AG09309 (cell line): ENCODE measurements around the gene CEP43.

Experiments
- DNase-seq: peaks from one replicate; pipeline ENCODE4 v3.0.0-alpha.2; 2010; ENCODE audit warnings: low read depth
- H3K4me3 ChIP-seq: 2 replicates; pipeline ENCODE4 v1.5.1; 2011; ENCODE audit warnings: mild to moderate bottlenecking, low read depth, low read length, moderate library complexity; ENCODE audit not compliant: control insufficient read depth
- CTCF ChIP-seq: IDR thresholded peaks from 2 replicates; pipeline ENCODE4 v1.5.1; 2011; ENCODE audit warnings: mild to moderate bottlenecking, low read depth, low read length, inconsistent platforms; ENCODE audit not compliant: insufficient read depth, control insufficient read depth; ENCODE audit errors: missing control alignments

The CEP43 gene

GRCh38 chr6:167027308-167027707 is 28.1 kb downstream of the CEP43 start:
- TF ChIP-seq CTCF, result no peak
- no peak for DNase-seq
- H3K4me3 ChIP-seq, result no peak overlapping the region

- TF ChIP-seq CTCF, result no peak
- H3K4me3 ChIP-seq, result no peak overlapping the region
- DNase-seq, result no peak
These were observed 28.6 kb downstream of the CEP43 start for GRCh38 chr6:167027772-167028171.

GRCh38 chr6:167030222-167031072 is 31.2 kb downstream of the CEP43 start:
- TF ChIP-seq CTCF, result no peak
- DNase-seq, result no peak
- no peak overlapping the region for H3K4me3 ChIP-seq

GRCh38 chr6:167031082-167031709 is 32.0 kb downstream of the CEP43 start:
- H3K4me3 ChIP-seq, result no peak overlapping the region
- DNase-seq, result no peak
- TF ChIP-seq CTCF, result no peak

- no peak overlapping the region for H3K4me3 ChIP-seq
- TF ChIP-seq CTCF, result no peak
- no peak for DNase-seq
These were observed 34.9 kb downstream of the CEP43 start for GRCh38 chr6:167034056-167034455.

GRCh38 chr6:167037762-167038161 is 38.6 kb downstream of the CEP43 start:
- DNase-seq, result no peak
- TF ChIP-seq CTCF, result no peak
- no peak overlapping the region for H3K4me3 ChIP-seq

- peak; percentile 42 for DNase-seq
- TF ChIP-seq CTCF, result no peak
- H3K4me3 ChIP-seq, result no peak overlapping the region
These were observed 45.5 kb downstream of the CEP43 start for GRCh38 chr6:167044696-167045095.
